Fibroblast of villous mesenchyme (primary cell): ENCODE results near the gene CLSTN1. TPM values are rescaled to one million over a fixed set of nuclear protein-coding genes. Genes with fewer than 3 reads are reported as not detected.

Source experiments
- DNase-seq: peaks from one replicate; pipeline ENCODE4 v3.0.0-alpha.2; 2010; ENCODE audit warnings: low read depth
- H3K4me3 ChIP-seq: 2 replicates; pipeline ENCODE4 v1.5.1; 2011; ENCODE audit warnings: low read depth, mild to moderate bottlenecking, low read length
- total RNA-seq: library from RNA; depleted of rRNA; stranded (reverse); fragments of >200 nt; gene quantifications from 2 replicates; pipeline ENCODE4 v1.2.3, GENCODE V29; 2012
- TF ChIP-seq, protein P1 (sequence below): IDR thresholded peaks from 2 replicates; pipeline ENCODE4 v1.5.1; 2012; ENCODE audit warnings: low read depth, mild to moderate bottlenecking, low read length; ENCODE audit not compliant: insufficient read depth

Gene CLSTN1
- total RNA-seq, 1 donor: 126 TPM

DNA sequence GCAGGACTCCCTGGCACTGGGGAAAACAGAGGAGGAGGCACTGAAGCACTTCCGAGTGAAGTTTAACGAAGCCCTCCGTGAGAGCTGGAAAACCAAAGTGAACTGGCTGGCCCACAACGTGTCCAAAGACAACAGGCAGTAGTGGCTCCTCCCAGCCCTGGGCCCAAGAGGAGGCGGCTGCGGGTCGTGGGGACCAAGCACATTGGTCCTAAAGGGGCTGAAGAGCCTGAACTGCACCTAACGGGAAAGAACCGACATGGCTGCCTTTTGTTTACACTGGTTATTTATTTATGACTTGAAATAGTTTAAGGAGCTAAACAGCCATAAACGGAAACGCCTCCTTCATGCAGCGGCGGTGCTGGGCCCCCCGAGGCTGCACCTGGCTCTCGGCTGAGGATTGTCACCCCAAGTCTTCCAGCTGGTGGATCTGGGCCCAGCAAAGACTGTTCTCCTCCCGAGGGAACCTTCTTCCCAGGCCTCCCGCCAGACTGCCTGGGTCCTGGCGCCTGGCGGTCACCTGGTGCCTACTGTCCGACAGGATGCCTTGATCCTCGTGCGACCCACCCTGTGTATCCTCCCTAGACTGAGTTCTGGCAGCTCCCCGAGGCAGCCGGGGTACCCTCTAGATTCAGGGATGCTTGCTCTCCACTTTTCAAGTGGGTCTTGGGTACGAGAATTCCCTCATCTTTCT lies 96.7 kb downstream of the CLSTN1 start:
- no peak overlapping the region for H3K4me3 ChIP-seq
- TF ChIP-seq, protein P1, sequence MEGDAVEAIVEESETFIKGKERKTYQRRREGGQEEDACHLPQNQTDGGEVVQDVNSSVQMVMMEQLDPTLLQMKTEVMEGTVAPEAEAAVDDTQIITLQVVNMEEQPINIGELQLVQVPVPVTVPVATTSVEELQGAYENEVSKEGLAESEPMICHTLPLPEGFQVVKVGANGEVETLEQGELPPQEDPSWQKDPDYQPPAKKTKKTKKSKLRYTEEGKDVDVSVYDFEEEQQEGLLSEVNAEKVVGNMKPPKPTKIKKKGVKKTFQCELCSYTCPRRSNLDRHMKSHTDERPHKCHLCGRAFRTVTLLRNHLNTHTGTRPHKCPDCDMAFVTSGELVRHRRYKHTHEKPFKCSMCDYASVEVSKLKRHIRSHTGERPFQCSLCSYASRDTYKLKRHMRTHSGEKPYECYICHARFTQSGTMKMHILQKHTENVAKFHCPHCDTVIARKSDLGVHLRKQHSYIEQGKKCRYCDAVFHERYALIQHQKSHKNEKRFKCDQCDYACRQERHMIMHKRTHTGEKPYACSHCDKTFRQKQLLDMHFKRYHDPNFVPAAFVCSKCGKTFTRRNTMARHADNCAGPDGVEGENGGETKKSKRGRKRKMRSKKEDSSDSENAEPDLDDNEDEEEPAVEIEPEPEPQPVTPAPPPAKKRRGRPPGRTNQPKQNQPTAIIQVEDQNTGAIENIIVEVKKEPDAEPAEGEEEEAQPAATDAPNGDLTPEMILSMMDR: no peak
- DNase-seq: no peak

DNA sequence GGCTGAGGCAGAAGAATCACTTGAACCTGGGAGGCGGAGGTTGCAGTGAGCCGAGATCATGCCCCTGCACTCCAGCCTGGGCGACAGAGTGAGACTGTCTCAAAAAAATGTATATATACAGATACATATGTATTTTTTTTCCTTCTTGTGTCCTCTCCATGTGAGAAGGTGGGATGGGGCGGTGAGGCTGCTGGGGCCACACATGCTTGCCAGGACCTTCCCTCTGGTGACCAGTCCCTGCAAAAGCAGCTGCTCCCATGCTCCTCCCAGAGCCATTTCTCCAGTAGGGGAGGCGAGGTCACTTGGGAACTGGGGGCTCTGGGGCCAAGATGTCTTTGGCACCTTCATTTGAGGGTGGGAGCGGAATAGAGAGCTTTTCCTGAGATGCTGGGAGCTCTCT lies 97.4 kb downstream of the CLSTN1 start:
- H3K4me3 ChIP-seq: no peak overlapping the region
- TF ChIP-seq, protein P1: no peak
- DNase-seq: no peak

DNA sequence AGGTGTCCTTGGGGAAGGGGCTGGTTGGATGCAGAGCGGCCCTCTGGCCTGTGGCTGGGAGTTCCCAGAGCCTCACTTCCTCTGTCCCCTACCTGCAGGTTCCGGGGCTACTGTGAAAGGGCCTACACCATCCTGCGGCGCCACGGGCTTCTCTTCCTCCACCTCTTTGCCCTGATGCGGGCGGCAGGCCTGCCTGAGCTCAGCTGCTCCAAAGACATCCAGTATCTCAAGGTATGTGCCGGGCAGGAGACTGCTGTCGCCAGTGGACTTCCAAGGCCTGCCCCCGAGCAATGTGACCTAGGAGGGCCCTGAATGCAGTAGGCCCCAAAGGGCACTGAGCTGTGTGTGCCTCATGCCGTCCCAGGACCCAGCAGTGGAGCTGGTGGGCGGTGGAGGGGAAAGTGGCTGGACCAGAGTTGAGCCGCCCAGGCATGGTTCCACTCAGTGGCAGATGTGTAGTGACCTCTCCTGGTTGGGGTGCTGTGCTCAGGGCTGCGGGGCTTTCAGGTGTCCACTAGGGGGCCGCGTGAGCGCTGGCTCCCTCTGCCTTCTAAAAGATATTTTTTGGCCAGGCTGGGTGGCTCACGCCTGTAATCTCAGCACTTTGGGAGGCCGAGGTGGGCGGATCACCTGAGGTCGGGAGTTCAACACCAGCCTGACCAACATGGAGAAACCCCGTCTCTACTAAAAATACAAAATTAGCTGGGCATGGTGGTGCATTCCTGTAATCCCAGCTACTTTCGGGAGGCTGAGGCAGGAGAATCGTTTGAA lies 98.9 kb downstream of the CLSTN1 start:
- TF ChIP-seq, protein P1: peak; percentile 87
- H3K4me3 ChIP-seq: no peak overlapping the region
- peak; percentile 51 for DNase-seq

DNA sequence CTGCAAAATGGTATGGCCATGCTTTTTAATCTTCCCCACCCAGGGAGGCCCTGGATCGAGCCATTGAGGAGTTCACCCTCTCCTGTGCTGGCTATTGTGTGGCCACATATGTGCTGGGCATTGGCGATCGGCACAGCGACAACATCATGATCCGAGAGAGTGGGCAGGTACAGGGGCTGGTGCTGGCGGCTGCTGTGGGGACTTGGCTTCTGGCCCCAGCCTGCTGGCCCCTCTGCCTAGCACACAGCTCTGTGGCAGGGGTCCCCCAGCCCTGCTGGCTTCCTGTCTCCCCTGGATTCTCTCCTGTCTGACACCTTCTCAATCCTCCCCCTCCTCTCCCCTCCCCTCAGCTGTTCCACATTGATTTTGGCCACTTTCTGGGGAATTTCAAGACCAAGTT lies 99.8 kb downstream of the CLSTN1 start:
- H3K4me3 ChIP-seq: no peak overlapping the region
- no peak for DNase-seq
- TF ChIP-seq, protein P1: no peak

DNA sequence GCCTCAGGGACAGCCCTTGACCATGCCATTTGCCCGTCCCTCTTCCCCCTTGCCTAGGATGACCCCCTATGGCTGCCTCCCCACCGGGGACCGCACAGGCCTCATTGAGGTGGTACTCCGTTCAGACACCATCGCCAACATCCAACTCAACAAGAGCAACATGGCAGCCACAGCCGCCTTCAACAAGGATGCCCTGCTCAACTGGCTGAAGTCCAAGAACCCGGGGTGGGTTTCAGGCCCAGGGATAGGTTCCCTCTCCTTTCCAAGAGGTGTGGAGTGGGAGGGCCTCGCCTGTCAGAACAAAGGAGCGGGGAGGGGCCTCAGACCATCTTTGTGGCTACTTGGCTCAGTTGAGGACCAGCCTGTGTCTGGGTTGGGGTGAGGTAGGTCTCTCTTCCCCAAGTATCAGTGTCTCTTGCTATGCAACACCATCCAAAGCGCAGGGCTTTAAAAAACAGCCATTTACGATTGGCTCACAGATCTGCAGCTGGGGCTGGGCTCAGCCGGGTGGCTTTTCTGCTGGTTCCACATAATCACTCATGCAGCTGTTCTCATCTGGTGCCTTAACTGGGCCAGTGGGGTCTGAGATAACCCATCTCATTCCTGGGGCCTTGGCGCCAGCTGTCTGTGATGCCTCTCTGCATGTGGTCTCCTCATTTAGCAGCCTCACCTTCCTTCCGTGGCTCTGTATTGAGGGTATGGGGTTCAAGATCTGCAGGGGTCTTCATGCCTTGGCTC lies 100.5 kb downstream of the CLSTN1 start:
- H3K4me3 ChIP-seq: no peak overlapping the region
- DNase-seq: no peak
- TF ChIP-seq, protein P1: no peak

DNA sequence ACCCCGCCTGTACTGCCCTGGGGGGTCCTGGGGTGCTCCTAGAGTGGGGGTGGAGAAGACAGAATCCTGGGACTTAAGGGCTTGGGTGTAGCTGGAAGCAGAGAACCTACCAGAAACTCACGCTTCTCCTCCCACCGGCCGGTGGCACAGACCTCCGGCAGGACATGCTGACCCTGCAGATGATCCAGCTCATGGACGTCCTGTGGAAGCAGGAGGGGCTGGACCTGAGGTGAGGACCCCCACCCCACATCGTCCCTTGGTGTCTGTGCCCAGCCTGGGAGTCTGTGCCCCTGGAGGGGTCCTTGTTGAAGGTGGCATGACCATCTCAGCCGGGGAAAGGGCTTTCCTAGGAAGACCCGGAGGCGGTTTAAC lies 101.4 kb downstream of the CLSTN1 start:
- DNase-seq: no peak
- H3K4me3 ChIP-seq: no peak overlapping the region
- TF ChIP-seq, protein P1: no peak
